GM12878 (cell line): ENCODE measurements around the gene JADE3. TPM values are rescaled to one million over a fixed set of nuclear protein-coding genes. Genes with fewer than 3 reads are reported as not detected.

ENCODE experiments used
- ATAC-seq: fragments of 200-7000 bp; cut with Tn5 transposase; 3 replicates; pipeline ENCODE4 v1.9.1; 2020; ENCODE audit warnings: mild to moderate bottlenecking, moderate library complexity
- BruUV-seq: library from RNA; stranded (reverse); fragments of 400-500 nt; replicated peaks from 2 replicates; lab custom pipeline; 2021; lab: Mats Ljungman, UMichigan
- CTCF ChIA-PET: fragments of 300-600 bp; sonication (Branson Sonifier 250); formaldehyde crosslinking; extraction: SDS; loops from one replicate; lab custom pipeline; 2021; ENCODE audit warnings: inconsistent platforms; lab: Yijun Ruan, JAX
- POLR2A ChIA-PET: fragments of 350-600 bp; formaldehyde crosslinking; extraction: SDS; loops from one replicate; lab custom pipeline; 2021; ENCODE audit warnings: inconsistent platforms; lab: Charles Lee
- RAD21 ChIA-PET: fragments of 300-600 bp; sonication (Branson Sonifier 250); formaldehyde crosslinking; loops from one replicate; lab custom pipeline; 2023; ENCODE audit warnings: antibody characterized with exemption; ENCODE audit not compliant: unreplicated experiment; lab: Charles Lee
- SMC1A ChIA-PET: fragments of 300-600 bp; sonication (Branson Sonifier 250); formaldehyde crosslinking; loops from one replicate; lab custom pipeline; 2023; ENCODE audit not compliant: unreplicated experiment, uncharacterized antibody; lab: Charles Lee
- DNase-seq: peaks from one replicate; pipeline ENCODE4 v3.0.0-alpha.2; 2011; ENCODE audit warnings: low read depth, low spot score
- FAIRE-seq: peaks from 3 replicates; lab custom pipeline; 2011; peaks lifted over from hg19 to GRCh38; lab: Jason Lieb, UNC
- H2AFZ ChIP-seq: 2 replicates; pipeline ENCODE4 v1.6.0; 2011; ENCODE audit warnings: low read depth, low read length, control low read depth; ENCODE audit not compliant: control insufficient read depth
- H3K27ac ChIP-seq: 2 replicates; pipeline ENCODE4 v1.5.1; 2011; ENCODE audit warnings: control low read depth; ENCODE audit not compliant: control insufficient read depth, insufficient read depth
- H3K27me3 ChIP-seq, 2 experiments: replicated peaks in 1 of 2; 2 replicates each; pipeline versions ENCODE4 v1.6.0 to v1.6.1; 2011; ENCODE audit warnings: low read length in 1 of 2; ENCODE audit not compliant: control insufficient read depth in 2 of 2, insufficient read depth in 2 of 2
- H3K36me3 ChIP-seq, 2 experiments: 2 replicates each; pipeline ENCODE4 v1.5.1; 2011; ENCODE audit warnings: low read length in 1 of 2; ENCODE audit not compliant: control insufficient read depth in 2 of 2, insufficient read depth in 2 of 2
- H3K4me1 ChIP-seq: 2 replicates; pipeline ENCODE4 v1.6.1; 2011; ENCODE audit warnings: mild to moderate bottlenecking, low read length, moderate library complexity, mixed read lengths; ENCODE audit not compliant: control insufficient read depth, insufficient read depth
- H3K4me2 ChIP-seq: 2 replicates; pipeline ENCODE4 v1.6.0; 2011; ENCODE audit warnings: control low read depth; ENCODE audit not compliant: control insufficient read depth, insufficient read depth
- H3K4me3 ChIP-seq: fragments of 200-600 bp; sonication (generic); 2 replicates; pipeline ENCODE4 v1.5.1; 2016
- H3K79me2 ChIP-seq: 2 replicates; pipeline ENCODE4 v1.6.0; 2011; ENCODE audit warnings: low read length; ENCODE audit not compliant: control insufficient read depth, insufficient read depth
- H3K9ac ChIP-seq: 2 replicates; pipeline ENCODE4 v1.8.0; 2011; ENCODE audit warnings: low read length, control low read depth, mixed read lengths; ENCODE audit not compliant: control insufficient read depth, insufficient read depth
- H3K9me3 ChIP-seq: replicated peaks from 3 replicates; pipeline ENCODE4 v1.5.1; 2011; ENCODE audit warnings: mild to moderate bottlenecking, low read length; ENCODE audit not compliant: control insufficient read depth, insufficient read depth
- H4K20me1 ChIP-seq: 2 replicates; pipeline ENCODE4 v1.6.0; 2011; ENCODE audit not compliant: control insufficient read depth, insufficient read depth
- CBFB ChIP-seq: IDR thresholded peaks from 2 replicates; pipeline ENCODE4 v1.6.1; 2016; ENCODE audit warnings: antibody characterized with exemption, low read depth
- CBX3 ChIP-seq: fragments of 200-600 bp; sonication (generic); IDR thresholded peaks from 2 replicates; pipeline ENCODE4 v1.6.1; 2016; ENCODE audit warnings: low read depth, borderline replicate concordance
- CEBPB ChIP-seq, 2 experiments: fragments of 150-350 bp in 1 of 2; IDR thresholded peaks; 2 replicates each; pipeline ENCODE4 v1.6.1; 2012 to 2014; ENCODE audit warnings: low read depth in 2 of 2, low read length in 2 of 2, borderline replicate concordance in 1 of 2, inconsistent platforms in 1 of 2
- LARP7 ChIP-seq: fragments of 450-650 bp; IDR thresholded peaks from 2 replicates; pipeline ENCODE4 v1.6.1; 2017; ENCODE audit warnings: mild to moderate bottlenecking
- MTA3 ChIP-seq: IDR thresholded peaks from 2 replicates; pipeline ENCODE4 v1.6.1; 2012; ENCODE audit warnings: low read length, inconsistent platforms, borderline replicate concordance
- RCOR1 ChIP-seq: conservative IDR thresholded peaks from 2 replicates; pipeline ENCODE4 v1.6.1; 2012; ENCODE audit warnings: low read depth, low read length, improper control_type of control experiment
- SMAD1 ChIP-seq: fragments of 450-650 bp; IDR thresholded peaks from 2 replicates; pipeline ENCODE4 v1.6.1; 2018; ENCODE audit warnings: mild to moderate bottlenecking, low read depth; ENCODE audit not compliant: partially characterized antibody
- SP1 ChIP-seq: IDR thresholded peaks from one replicate; pipeline ENCODE4 v1.6.1; 2011; ENCODE audit warnings: low read depth, low read length
- ZNF622 ChIP-seq: fragments of 450-650 bp; IDR thresholded peaks from 2 replicates; pipeline ENCODE4 v1.6.1; 2017; ENCODE audit warnings: mild to moderate bottlenecking, inconsistent platforms
- WGBS: methylation state at CpG from one replicate; pipeline ENCODE4 v1.1.6; 2016; ENCODE audit warnings: low lambda C conversion rate; ENCODE audit not compliant: insufficient replicate concordance, insufficient coverage; ENCODE audit errors: missing lambda C conversion rate; 5-methylcytosine and 5-hydroxymethylcytosine counted together
- in situ Hi-C: fragments of 300-500 bp; cut with MboI; formaldehyde crosslinking; loops from 9 replicates; pipeline ENCODE4 v1.14.3; 2018; ENCODE audit warnings: mixed read lengths
- intact Hi-C: fragments of 100-400 bp; cut with micrococcal nuclease; formaldehyde crosslinking; loops from one replicate; pipeline ENCODE4 v1.14.2; 2022; ENCODE audit not compliant: unreplicated experiment
- polyA plus RNA-seq, 11 experiments: library from polyadenylated mRNA; depleted of rRNA in 4 of 11; unstranded in 6 of 11; stranded (reverse) in 5 of 11; fragments of >200 nt; fragmentation: Nextera tagmentation in 4 of 11; fragmentation: Illumina TruSeq in 1 of 11; extraction: Ambion mirVana in 4 of 11; extraction: Trizol in 1 of 11; gene quantifications; 1 replicate in 1 of 11; 2 replicates in 10 of 11; pipeline versions ENCODE4 v1.2.1 to v1.2.3, GENCODE V29; 2011 to 2016; ENCODE audit warnings: inconsistent platforms in 2 of 11, missing spikeins in 2 of 11, low read depth in 1 of 11
- total RNA-seq, 4 experiments: library from RNA; depleted of rRNA in 3 of 4; stranded (reverse); fragments of >200 nt in 3 of 4; fragmentation: Illumina TruSeq in 1 of 4; extraction: Trizol in 1 of 4; gene quantifications; 2 replicates each; pipeline versions ENCODE4 v1.2.1 to v1.2.3, GENCODE V29; 2013 to 2021
- TF ChIP-seq, protein P1 (sequence below): IDR thresholded peaks from 2 replicates; pipeline ENCODE4 v1.6.1; 2011; ENCODE audit warnings: low read depth, low read length, improper control_type of control experiment, borderline replicate concordance
- TF ChIP-seq, protein P2 (sequence below): IDR thresholded peaks from 2 replicates; pipeline ENCODE4 v1.6.1; 2012; ENCODE audit warnings: low read depth, low read length, improper control_type of control experiment

The JADE3 gene
- total and polyA plus RNA-seq, 10 of the 15 experiments (the other 5 are each of a cell fraction or from before 2014, with no cell fraction given): 0.06 to 13.0 (median 0.65) TPM

DNA sequence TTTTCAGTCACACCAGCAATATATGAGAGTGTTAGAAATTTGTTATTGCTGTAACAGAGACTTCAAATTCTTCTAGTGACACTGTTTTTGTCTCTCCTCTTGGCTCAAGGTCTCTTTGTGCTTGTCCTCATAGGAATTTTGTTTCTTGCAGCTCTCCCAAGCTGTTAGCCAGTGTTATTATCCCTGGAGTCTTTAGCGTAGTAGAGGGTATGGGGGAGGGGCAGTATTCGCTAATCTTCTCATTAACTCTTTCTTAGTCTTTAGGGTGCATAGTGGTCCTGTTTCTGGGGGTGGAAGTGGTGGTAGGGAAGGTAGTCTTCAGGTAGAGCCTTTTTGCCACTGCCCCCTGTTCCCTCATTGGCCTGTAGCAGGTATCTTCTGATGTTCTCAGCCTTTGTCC lies 79.4 kb downstream of the JADE3 start:
- Histone ChIP-seq H3K27me3 (no peaks in the 10 kb centered on the region), H3K9ac (no peak overlapping the region), H3K27ac (no peak overlapping the region), H3K36me3 (no peaks in the 10 kb centered on the region), H3K9me3 (no peaks in the 10 kb centered on the region), H3K4me2 (no peak overlapping the region), H3K4me1 (no peaks in the 10 kb centered on the region), H2AFZ (no peak overlapping the region), H4K20me1 (no peaks in the 10 kb centered on the region), H3K4me3 (no peak overlapping the region), H3K79me2 (no peaks in the 10 kb centered on the region)
- intact Hi-C loops: no loop called here
- in situ Hi-C loops: no loop called here
- FAIRE-seq: no peak
- ChIA-PET CTCF (no interaction called here), SMC1A (no interaction called here), POLR2A (no interaction called here), RAD21 (no interaction called here)
- BruUV-seq: no TSS peak
- no peak for DNase-seq
- 30% methylated on average over 2 of the region's 2 CpGs for WGBS
- no peak for ATAC-seq
- TF ChIP-seq CBX3 (no peak), SMAD1 (no peak), CEBPB (IDR thresholded peaks at IDR 0.05; ENCODE audit: borderline replicate concordance in 1 of 2, low read depth in 2 of 2, low read length in 2 of 2) (no peak), RCOR1 (no peak), MTA3 (no peak), ZNF622 (no peak), LARP7 (no peak), SP1 (no peak), CBFB (no peak)
- TF ChIP-seq, protein P1, sequence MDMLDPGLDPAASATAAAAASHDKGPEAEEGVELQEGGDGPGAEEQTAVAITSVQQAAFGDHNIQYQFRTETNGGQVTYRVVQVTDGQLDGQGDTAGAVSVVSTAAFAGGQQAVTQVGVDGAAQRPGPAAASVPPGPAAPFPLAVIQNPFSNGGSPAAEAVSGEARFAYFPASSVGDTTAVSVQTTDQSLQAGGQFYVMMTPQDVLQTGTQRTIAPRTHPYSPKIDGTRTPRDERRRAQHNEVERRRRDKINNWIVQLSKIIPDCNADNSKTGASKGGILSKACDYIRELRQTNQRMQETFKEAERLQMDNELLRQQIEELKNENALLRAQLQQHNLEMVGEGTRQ: no peak
- TF ChIP-seq, protein P2, sequence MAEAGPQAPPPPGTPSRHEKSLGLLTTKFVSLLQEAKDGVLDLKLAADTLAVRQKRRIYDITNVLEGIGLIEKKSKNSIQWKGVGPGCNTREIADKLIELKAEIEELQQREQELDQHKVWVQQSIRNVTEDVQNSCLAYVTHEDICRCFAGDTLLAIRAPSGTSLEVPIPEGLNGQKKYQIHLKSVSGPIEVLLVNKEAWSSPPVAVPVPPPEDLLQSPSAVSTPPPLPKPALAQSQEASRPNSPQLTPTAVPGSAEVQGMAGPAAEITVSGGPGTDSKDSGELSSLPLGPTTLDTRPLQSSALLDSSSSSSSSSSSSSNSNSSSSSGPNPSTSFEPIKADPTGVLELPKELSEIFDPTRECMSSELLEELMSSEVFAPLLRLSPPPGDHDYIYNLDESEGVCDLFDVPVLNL: no peak
